MM.1S (cell line): ENCODE measurements around the gene GYPC.

ENCODE experiments used
- DNase-seq: peaks from one replicate; pipeline ENCODE4 v3.0.0-alpha.2; 2015
- H2AFZ ChIP-seq: fragments of 300-600 bp; sonication (generic); 2 replicates; pipeline ENCODE4 v1.6.0; 2016; ENCODE audit warnings: antibody characterized with exemption, low read length
- H3F3A ChIP-seq: fragments of 300-600 bp; sonication (generic); 2 replicates; pipeline ENCODE4 v1.6.1; 2016; ENCODE audit warnings: mild to moderate bottlenecking, antibody characterized with exemption, low read length, moderate library complexity, mixed read lengths; ENCODE audit not compliant: insufficient read depth
- H3K27ac ChIP-seq: fragments of 300-600 bp; sonication (generic); 2 replicates; pipeline ENCODE4 v1.5.1; 2016; ENCODE audit warnings: mild to moderate bottlenecking, low read length
- H3K27me3 ChIP-seq: fragments of 300-600 bp; sonication (generic); replicated peaks from 2 replicates; pipeline ENCODE4 v1.6.0; 2016; ENCODE audit warnings: low read length; ENCODE audit not compliant: insufficient read depth
- H3K36me3 ChIP-seq: fragments of 300-600 bp; sonication (generic); replicated peaks from 2 replicates; pipeline ENCODE4 v1.6.1; 2016; ENCODE audit warnings: mild to moderate bottlenecking, low read length, mixed read lengths; ENCODE audit not compliant: insufficient read depth
- H3K4me1 ChIP-seq: fragments of 300-600 bp; sonication (generic); 2 replicates; pipeline ENCODE4 v1.6.1; 2016; ENCODE audit warnings: low read length, mixed read lengths
- H3K4me2 ChIP-seq: fragments of 300-600 bp; sonication (generic); 2 replicates; pipeline ENCODE4 v1.6.0; 2016; ENCODE audit warnings: low read depth, low read length
- H3K4me3 ChIP-seq: fragments of 300-600 bp; sonication (generic); 2 replicates; pipeline ENCODE4 v1.5.1; 2016; ENCODE audit warnings: low read length, mixed read lengths
- H3K79me2 ChIP-seq: fragments of 300-600 bp; sonication (generic); 2 replicates; pipeline ENCODE4 v1.6.1; 2016; ENCODE audit warnings: mixed run types, low read length, mixed read lengths
- H3K9ac ChIP-seq: fragments of 300-600 bp; sonication (generic); 2 replicates; pipeline ENCODE4 v1.6.1; 2016; ENCODE audit warnings: low read length, mixed read lengths
- H3K9me2 ChIP-seq: fragments of 300-600 bp; sonication (generic); replicated peaks from 2 replicates; pipeline ENCODE4 v1.6.1; 2016; ENCODE audit warnings: mild to moderate bottlenecking, low read length, mixed read lengths; ENCODE audit not compliant: insufficient read depth
- H3K9me3 ChIP-seq: fragments of 300-600 bp; sonication (generic); replicated peaks from 2 replicates; pipeline ENCODE4 v1.6.1; 2016; ENCODE audit warnings: mild to moderate bottlenecking, low read length, mixed read lengths; ENCODE audit not compliant: insufficient read depth
- H4K20me1 ChIP-seq: fragments of 300-600 bp; sonication (generic); 2 replicates; pipeline ENCODE4 v1.6.1; 2016; ENCODE audit warnings: mild to moderate bottlenecking, low read length, moderate library complexity, mixed read lengths; ENCODE audit not compliant: insufficient read depth
- CTCF ChIP-seq: fragments of 300-600 bp; sonication (generic); IDR thresholded peaks from 2 replicates; pipeline ENCODE4 v1.5.1; 2016; ENCODE audit warnings: antibody characterized with exemption, low read length, mixed read lengths
- EZH2 ChIP-seq: fragments of 300-600 bp; sonication (generic); optimal IDR thresholded peaks from 2 replicates; pipeline ENCODE3; 2017; ENCODE audit warnings: low read depth, mild to moderate bottlenecking, antibody characterized with exemption, low read length, mixed read lengths
- EZH2phosphoT487 ChIP-seq: fragments of 300-600 bp; sonication (generic); IDR thresholded peaks from 2 replicates; pipeline ENCODE4 v1.6.1; 2018; ENCODE audit warnings: antibody characterized with exemption, low read length

The GYPC gene

DNA sequence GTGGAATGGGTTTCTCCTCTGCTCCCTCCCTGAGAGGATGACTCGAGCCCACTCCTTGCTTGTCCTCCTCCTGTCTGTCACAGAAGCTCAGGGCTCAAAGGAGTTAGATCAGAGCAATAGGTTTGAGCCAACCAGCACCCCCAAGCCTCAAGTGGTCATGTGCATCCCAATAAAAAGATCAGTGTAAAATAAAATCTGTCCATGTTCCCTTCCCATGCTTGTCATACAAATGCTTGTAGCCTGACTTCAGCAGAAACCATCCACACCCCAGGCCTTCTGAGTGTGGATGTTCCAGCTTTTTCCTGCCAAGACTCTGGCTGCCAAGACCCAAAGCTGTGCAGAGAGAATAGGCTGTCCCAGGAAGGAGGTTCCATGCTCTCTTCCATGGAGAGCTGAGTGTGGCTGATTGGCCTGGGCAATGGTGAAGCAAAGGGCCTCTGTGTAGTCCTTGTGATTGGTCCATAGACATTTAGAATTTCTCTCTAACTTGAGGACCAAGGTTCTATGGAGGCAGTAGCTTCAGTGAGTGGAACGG is 67.4 kb downstream of the GYPC start:
- Histone ChIP-seq H3K9me3 (no peaks in the 10 kb centered on the region; the same call in 1 of the 2 replicates), H3K79me2 (no peaks in the 10 kb centered on the region), H3K9me2 (no peaks in the 10 kb centered on the region), H3K36me3 (no peaks in the 10 kb centered on the region), H3K4me2 (no peak overlapping the region), H3K27ac (no peak overlapping the region), H2AFZ (no peak overlapping the region), H3K9ac (no peak overlapping the region), H4K20me1 (no peaks in the 10 kb centered on the region), H3F3A (no peaks in the 10 kb centered on the region), H3K4me3 (no peak overlapping the region), H3K27me3 (no peaks in the 10 kb centered on the region), H3K4me1 (peaks cover 16% of the 10 kb centered on the region)
- no peak for DNase-seq
- TF ChIP-seq EZH2phosphoT487, result no peak
- TF ChIP-seq EZH2, result no peak
- TF ChIP-seq CTCF, result no peak

- no peak overlapping the region for H3K4me2 ChIP-seq
- H3K9ac ChIP-seq, result no peak overlapping the region
- no peaks in the 10 kb centered on the region for H3K36me3 ChIP-seq
- H3K4me1 ChIP-seq, result no peaks in the 10 kb centered on the region
- H2AFZ ChIP-seq, result no peak overlapping the region
- H3F3A ChIP-seq, result no peaks in the 10 kb centered on the region
- TF ChIP-seq EZH2 (no peak), CTCF (no peak), EZH2phosphoT487 (no peak)
- H3K9me2 ChIP-seq, result no peaks in the 10 kb centered on the region
- no peaks in the 10 kb centered on the region for H4K20me1 ChIP-seq
- no peaks in the 10 kb centered on the region for H3K79me2 ChIP-seq
- H3K27me3 ChIP-seq, result no peaks in the 10 kb centered on the region
- H3K27ac ChIP-seq, result no peak overlapping the region
- DNase-seq, result no peak
- no peak overlapping the region for H3K4me3 ChIP-seq
- H3K9me3 ChIP-seq, result no peaks in the 10 kb centered on the region; the same call in 1 of the 2 replicates
Observed at GRCh38 chr2:126725580-126725979, 69.6 kb downstream of the GYPC start.

GRCh38 chr2:126729896-126730295 is 73.9 kb downstream of the GYPC start:
- Histone ChIP-seq H4K20me1 (no peaks in the 10 kb centered on the region), H3K27me3 (no peaks in the 10 kb centered on the region), H3K4me2 (no peak overlapping the region), H3K9ac (no peak overlapping the region), H3K4me1 (no peaks in the 10 kb centered on the region), H3K27ac (no peak overlapping the region), H3K9me3 (no peaks in the 10 kb centered on the region; the same call in 1 of the 2 replicates), H3K4me3 (no peak overlapping the region), H3F3A (no peaks in the 10 kb centered on the region), H3K9me2 (no peaks in the 10 kb centered on the region), H2AFZ (no peak overlapping the region), H3K79me2 (no peaks in the 10 kb centered on the region), H3K36me3 (no peaks in the 10 kb centered on the region)
- no peak for DNase-seq
- TF ChIP-seq CTCF (no peak), EZH2 (no peak), EZH2phosphoT487 (no peak)
